ENCODE data around the gene PDS5B.
"Not testable (repeated sequence)": the region's sequence is repeated elsewhere in the genome, so short reads cannot be mapped to it uniquely, and the experiment has no call there.

The PDS5B gene

GRCh38 chr13:32660227-32660626, 74.0 kb downstream of the PDS5B start:
- DNase-seq: no peak

GRCh38 chr13:32661685-32662084, 75.4 kb downstream of the PDS5B start:
- no peak for DNase-seq

- DNase-seq: no peak
Measured at GRCh38 chr13:32663660-32664059, 77.4 kb downstream of the PDS5B start.

- no peak for DNase-seq
Measured at GRCh38 chr13:32666990-32667571, 80.8 kb downstream of the PDS5B start.

- peak; percentile 2 for DNase-seq
Measured at GRCh38 chr13:32669030-32669646, 82.9 kb downstream of the PDS5B start.

GRCh38 chr13:32674503-32674902, 88.3 kb downstream of the PDS5B start:
- DNase-seq: no peak

- DNase-seq: no peak
Measured at GRCh38 chr13:32676242-32676641, 90.0 kb downstream of the PDS5B start.

GRCh38 chr13:32682130-32682529, 95.9 kb downstream of the PDS5B start:
- no peak for DNase-seq

- DNase-seq: no peak
Measured at GRCh38 chr13:32682740-32683139, 96.5 kb downstream of the PDS5B start.

- no peak for DNase-seq
Measured at GRCh38 chr13:32687275-32687674, 101.0 kb downstream of the PDS5B start.

GRCh38 chr13:32695602-32696250, 109.5 kb downstream of the PDS5B start:
- DNase-seq: no peak

GRCh38 chr13:32707471-32707870, 121.2 kb downstream of the PDS5B start:
- no peak for DNase-seq

GRCh38 chr13:32713397-32713796, 127.1 kb downstream of the PDS5B start:
- no peak for DNase-seq

- not testable (repeated sequence) for DNase-seq
Measured at GRCh38 chr13:32716201-32716600, 129.9 kb downstream of the PDS5B start.

GRCh38 chr13:32720026-32720425, 133.8 kb downstream of the PDS5B start:
- no peak for DNase-seq

- DNase-seq: not testable (repeated sequence)
Measured at GRCh38 chr13:32721131-32722034, 135.1 kb downstream of the PDS5B start.

GRCh38 chr13:32722340-32722739, 136.1 kb downstream of the PDS5B start:
- no peak for DNase-seq

GRCh38 chr13:32723987-32724386, 137.7 kb downstream of the PDS5B start:
- no peak for DNase-seq

GRCh38 chr13:32726374-32727037, 140.3 kb downstream of the PDS5B start:
- no peak for DNase-seq

GRCh38 chr13:32728327-32728726, 142.1 kb downstream of the PDS5B start:
- DNase-seq: no peak

GRCh38 chr13:32729097-32729496, 142.8 kb downstream of the PDS5B start:
- DNase-seq: not testable (repeated sequence)

GRCh38 chr13:32731074-32731473, 144.8 kb downstream of the PDS5B start:
- DNase-seq: no peak

GRCh38 chr13:32731576-32731975, 145.3 kb downstream of the PDS5B start:
- DNase-seq: no peak

Measured in NCI-H524 treated with DMSO at 0.1 percent for 48 hours (cell line).